ENCODE data around the gene FBXL17.
"Not testable (repeated sequence)": the region's sequence is repeated elsewhere in the genome, so short reads cannot be mapped to it uniquely, and the experiment has no call there.

The FBXL17 gene

GRCh38 chr5:108280248-108280647, 101.7 kb downstream of the FBXL17 start:
- Histone ChIP-seq H3K27me3 (ENCODE audit: insufficient read depth, low read length, poor library complexity) (no peaks in the 10 kb centered on the region), H4K20me1 (ENCODE audit: insufficient read depth, low read length) (no peaks in the 10 kb centered on the region), H2AFZ (ENCODE audit: low read depth, low read length) (no peak overlapping the region), H3K4me1 (ENCODE audit: insufficient read depth, low read length) (no peaks in the 10 kb centered on the region), H3K4me2 (ENCODE audit: insufficient read depth, low read length) (no peak overlapping the region), H3K9ac (ENCODE audit: low read depth, low read length) (no peak overlapping the region), H3K79me2 (ENCODE audit: insufficient read depth, low read length) (no peaks in the 10 kb centered on the region), H3K4me3 (ENCODE audit: low read depth in 1 of 2, low read length in 2 of 2) (no peak overlapping the region), H3K27ac (ENCODE audit: low read length) (no peak overlapping the region), H3K36me3 (ENCODE audit: insufficient read depth, low read length) (no peaks in the 10 kb centered on the region), H3K9me3 (ENCODE audit: insufficient read depth, low read length, severe bottlenecking) (no peaks in the 10 kb centered on the region)
- TF ChIP-seq, protein P1, sequence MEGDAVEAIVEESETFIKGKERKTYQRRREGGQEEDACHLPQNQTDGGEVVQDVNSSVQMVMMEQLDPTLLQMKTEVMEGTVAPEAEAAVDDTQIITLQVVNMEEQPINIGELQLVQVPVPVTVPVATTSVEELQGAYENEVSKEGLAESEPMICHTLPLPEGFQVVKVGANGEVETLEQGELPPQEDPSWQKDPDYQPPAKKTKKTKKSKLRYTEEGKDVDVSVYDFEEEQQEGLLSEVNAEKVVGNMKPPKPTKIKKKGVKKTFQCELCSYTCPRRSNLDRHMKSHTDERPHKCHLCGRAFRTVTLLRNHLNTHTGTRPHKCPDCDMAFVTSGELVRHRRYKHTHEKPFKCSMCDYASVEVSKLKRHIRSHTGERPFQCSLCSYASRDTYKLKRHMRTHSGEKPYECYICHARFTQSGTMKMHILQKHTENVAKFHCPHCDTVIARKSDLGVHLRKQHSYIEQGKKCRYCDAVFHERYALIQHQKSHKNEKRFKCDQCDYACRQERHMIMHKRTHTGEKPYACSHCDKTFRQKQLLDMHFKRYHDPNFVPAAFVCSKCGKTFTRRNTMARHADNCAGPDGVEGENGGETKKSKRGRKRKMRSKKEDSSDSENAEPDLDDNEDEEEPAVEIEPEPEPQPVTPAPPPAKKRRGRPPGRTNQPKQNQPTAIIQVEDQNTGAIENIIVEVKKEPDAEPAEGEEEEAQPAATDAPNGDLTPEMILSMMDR (IDR thresholded peaks at IDR 0.05; ENCODE audit: borderline replicate concordance, extremely low read depth, low read length, poor library complexity, severe bottlenecking): no peak
- TF ChIP-seq EZH2 (IDR thresholded peaks at IDR 0.05; ENCODE audit: borderline replicate concordance, low read depth, low read length, severe bottlenecking): no peak
- DNase-seq (no peak), ATAC-seq (ENCODE audit: insufficient read depth, low read depth) (no peak)

DNA sequence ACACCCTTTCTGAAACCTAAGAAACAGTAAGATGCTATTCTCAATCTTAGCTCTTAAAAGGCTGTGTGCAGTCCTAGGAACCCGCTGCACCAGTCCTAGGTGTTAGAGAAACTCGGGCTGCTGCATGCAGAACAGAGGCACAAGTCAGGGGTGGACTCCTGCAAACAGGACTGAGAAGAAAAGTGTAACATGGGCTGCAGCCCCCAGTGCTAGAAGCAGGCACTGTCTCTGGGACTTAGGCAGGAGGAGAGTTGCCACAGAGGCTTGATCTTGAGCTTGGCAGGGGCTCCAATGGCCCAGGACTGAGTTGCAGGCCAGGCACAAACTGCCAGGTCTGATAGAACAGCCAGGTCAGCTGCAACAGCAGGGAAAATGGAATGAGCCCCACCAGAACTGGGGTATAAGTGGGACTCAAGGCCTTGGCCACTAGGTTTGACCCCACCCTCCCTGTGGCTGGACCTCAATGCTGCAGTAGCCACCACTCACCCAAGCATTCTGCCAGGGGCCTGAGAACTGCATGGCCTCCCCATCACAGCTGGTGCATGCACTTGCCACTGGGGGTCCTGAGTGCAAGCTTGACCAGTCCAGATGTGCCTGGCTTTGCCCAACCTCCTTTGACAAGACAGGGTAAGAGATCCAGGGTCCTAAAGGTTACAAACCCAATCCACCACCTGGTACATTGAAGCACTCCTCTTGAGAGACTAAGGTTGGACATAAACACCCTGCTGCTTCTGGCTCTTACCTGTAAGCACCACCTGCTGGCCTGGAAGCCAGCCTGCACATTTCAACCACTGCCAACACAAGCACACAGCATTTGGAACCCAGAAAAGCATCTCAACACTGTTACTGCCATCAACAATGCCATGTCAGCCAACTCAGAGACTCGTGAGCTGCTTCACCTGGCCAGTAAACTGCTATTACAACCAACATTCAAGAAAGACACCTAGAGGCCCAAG, 103.3 kb downstream of the FBXL17 start:
- no peak overlapping the region for H3K9ac ChIP-seq (ENCODE audit: low read depth, low read length)
- H3K9me3 ChIP-seq (ENCODE audit: insufficient read depth, low read length, severe bottlenecking): no peaks in the 10 kb centered on the region
- H3K4me1 ChIP-seq (ENCODE audit: insufficient read depth, low read length): no peaks in the 10 kb centered on the region
- ATAC-seq (ENCODE audit: insufficient read depth, low read depth) (no peak), DNase-seq (no peak)
- no peaks in the 10 kb centered on the region for H4K20me1 ChIP-seq (ENCODE audit: insufficient read depth, low read length)
- no peaks in the 10 kb centered on the region for H3K79me2 ChIP-seq (ENCODE audit: insufficient read depth, low read length)
- no peaks in the 10 kb centered on the region for H3K27me3 ChIP-seq (ENCODE audit: insufficient read depth, low read length, poor library complexity)
- no peaks in the 10 kb centered on the region for H3K36me3 ChIP-seq (ENCODE audit: insufficient read depth, low read length)
- no peak overlapping the region for H3K4me2 ChIP-seq (ENCODE audit: insufficient read depth, low read length)
- H3K4me3 ChIP-seq (ENCODE audit: low read depth in 1 of 2, low read length in 2 of 2): no peak overlapping the region
- no peak overlapping the region for H2AFZ ChIP-seq (ENCODE audit: low read depth, low read length)
- H3K27ac ChIP-seq (ENCODE audit: low read length): no peak overlapping the region
- TF ChIP-seq, protein P1 (IDR thresholded peaks at IDR 0.05; ENCODE audit: borderline replicate concordance, extremely low read depth, low read length, poor library complexity, severe bottlenecking): no peak
- TF ChIP-seq EZH2 (IDR thresholded peaks at IDR 0.05; ENCODE audit: borderline replicate concordance, low read depth, low read length, severe bottlenecking): no peak

DNA sequence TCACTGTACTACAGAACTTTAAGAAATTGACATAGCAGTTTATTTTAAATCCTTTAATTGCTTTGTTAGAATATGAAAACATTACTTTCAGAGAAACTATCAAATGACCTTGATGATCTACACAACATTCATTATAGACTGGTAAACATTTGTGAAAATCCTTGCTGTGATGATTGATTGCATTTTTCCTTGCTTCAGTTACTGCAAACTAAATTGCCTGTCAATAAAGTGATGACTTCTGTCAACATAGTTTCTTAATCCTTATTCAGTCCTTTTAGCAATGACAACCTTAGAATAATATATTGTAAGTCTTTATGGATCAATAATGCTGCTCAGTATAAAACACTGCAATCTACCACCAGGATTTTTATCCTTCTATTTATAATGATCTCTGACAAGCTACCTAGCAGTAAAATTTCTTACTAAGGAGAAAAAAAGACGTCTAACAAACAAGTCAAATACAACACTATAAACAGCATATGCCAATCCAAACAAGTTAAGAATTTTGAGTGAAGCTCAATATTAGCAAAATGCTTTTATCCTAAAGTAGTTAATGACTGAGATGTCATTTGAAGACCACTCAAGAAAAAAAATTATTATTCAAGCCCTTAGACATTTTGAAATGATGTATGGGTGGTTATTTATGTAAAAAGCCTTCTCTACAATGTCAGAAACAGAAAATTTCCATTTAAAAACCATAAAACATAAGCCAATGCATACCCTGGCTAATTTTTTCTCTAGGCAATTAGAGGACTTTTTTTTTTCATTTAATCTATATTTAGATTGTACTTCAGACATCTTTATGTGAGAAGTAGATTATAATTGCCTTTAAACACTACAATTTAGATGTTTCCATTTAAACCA, 105.5 kb downstream of the FBXL17 start:
- no peaks in the 10 kb centered on the region for H4K20me1 ChIP-seq (ENCODE audit: insufficient read depth, low read length)
- no peak overlapping the region for H3K4me3 ChIP-seq (ENCODE audit: low read depth in 1 of 2, low read length in 2 of 2)
- no peaks in the 10 kb centered on the region for H3K79me2 ChIP-seq (ENCODE audit: insufficient read depth, low read length)
- no peaks in the 10 kb centered on the region for H3K9me3 ChIP-seq (ENCODE audit: insufficient read depth, low read length, severe bottlenecking)
- H3K36me3 ChIP-seq (ENCODE audit: insufficient read depth, low read length): no peaks in the 10 kb centered on the region
- H3K4me2 ChIP-seq (ENCODE audit: insufficient read depth, low read length): no peak overlapping the region
- DNase-seq (no peak), ATAC-seq (ENCODE audit: insufficient read depth, low read depth) (no peak)
- H2AFZ ChIP-seq (ENCODE audit: low read depth, low read length): no peak overlapping the region
- H3K27ac ChIP-seq (ENCODE audit: low read length): no peak overlapping the region
- no peak for TF ChIP-seq EZH2 (IDR thresholded peaks at IDR 0.05; ENCODE audit: borderline replicate concordance, low read depth, low read length, severe bottlenecking)
- TF ChIP-seq, protein P1 (IDR thresholded peaks at IDR 0.05; ENCODE audit: borderline replicate concordance, extremely low read depth, low read length, poor library complexity, severe bottlenecking): no peak
- no peaks in the 10 kb centered on the region for H3K27me3 ChIP-seq (ENCODE audit: insufficient read depth, low read length, poor library complexity)
- no peak overlapping the region for H3K9ac ChIP-seq (ENCODE audit: low read depth, low read length)
- no peaks in the 10 kb centered on the region for H3K4me1 ChIP-seq (ENCODE audit: insufficient read depth, low read length)

DNA sequence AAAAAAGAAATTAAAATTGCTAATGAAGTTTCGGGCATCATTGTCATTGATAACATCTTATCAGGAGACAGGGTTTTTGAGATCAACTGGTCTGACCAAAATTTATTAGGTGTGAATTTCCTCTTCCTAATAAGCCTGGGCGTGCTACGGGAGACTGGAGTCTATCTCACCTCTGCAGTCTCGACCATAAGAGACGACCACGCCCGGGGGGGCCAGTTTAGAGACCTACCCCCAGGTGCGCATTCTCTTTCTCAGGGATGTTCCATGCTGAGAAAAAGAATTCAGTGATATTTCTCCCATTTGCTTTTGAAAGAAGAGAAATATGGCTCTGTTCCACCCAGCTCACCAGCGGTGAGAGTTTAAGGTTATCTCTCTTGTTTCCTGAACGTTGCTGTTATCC, 107.8 kb downstream of the FBXL17 start:
- not testable (repeated sequence) for ATAC-seq (ENCODE audit: insufficient read depth, low read depth); H3K4me2 ChIP-seq (ENCODE audit: insufficient read depth, low read length); H3K36me3 ChIP-seq (ENCODE audit: insufficient read depth, low read length); H4K20me1 ChIP-seq (ENCODE audit: insufficient read depth, low read length); H2AFZ ChIP-seq (ENCODE audit: low read depth, low read length); H3K27me3 ChIP-seq (ENCODE audit: insufficient read depth, low read length, poor library complexity); H3K79me2 ChIP-seq (ENCODE audit: insufficient read depth, low read length); H3K4me1 ChIP-seq (ENCODE audit: insufficient read depth, low read length); DNase-seq; H3K4me3 ChIP-seq (ENCODE audit: low read depth in 1 of 2, low read length in 2 of 2); H3K27ac ChIP-seq (ENCODE audit: low read length); H3K9ac ChIP-seq (ENCODE audit: low read depth, low read length); H3K9me3 ChIP-seq (ENCODE audit: insufficient read depth, low read length, severe bottlenecking)

All from DND-41 (cell line).